ENCODE data around the gene FBP1. TPM values are rescaled to one million over a fixed set of nuclear protein-coding genes. Genes with fewer than 3 reads are reported as not detected.

Gene FBP1
- total and polyA plus RNA-seq, 2 donors (not counting 3 experiments of a cell fraction or from before 2014, with no cell fraction given), result 2.5 to 3.8 TPM

DNA sequence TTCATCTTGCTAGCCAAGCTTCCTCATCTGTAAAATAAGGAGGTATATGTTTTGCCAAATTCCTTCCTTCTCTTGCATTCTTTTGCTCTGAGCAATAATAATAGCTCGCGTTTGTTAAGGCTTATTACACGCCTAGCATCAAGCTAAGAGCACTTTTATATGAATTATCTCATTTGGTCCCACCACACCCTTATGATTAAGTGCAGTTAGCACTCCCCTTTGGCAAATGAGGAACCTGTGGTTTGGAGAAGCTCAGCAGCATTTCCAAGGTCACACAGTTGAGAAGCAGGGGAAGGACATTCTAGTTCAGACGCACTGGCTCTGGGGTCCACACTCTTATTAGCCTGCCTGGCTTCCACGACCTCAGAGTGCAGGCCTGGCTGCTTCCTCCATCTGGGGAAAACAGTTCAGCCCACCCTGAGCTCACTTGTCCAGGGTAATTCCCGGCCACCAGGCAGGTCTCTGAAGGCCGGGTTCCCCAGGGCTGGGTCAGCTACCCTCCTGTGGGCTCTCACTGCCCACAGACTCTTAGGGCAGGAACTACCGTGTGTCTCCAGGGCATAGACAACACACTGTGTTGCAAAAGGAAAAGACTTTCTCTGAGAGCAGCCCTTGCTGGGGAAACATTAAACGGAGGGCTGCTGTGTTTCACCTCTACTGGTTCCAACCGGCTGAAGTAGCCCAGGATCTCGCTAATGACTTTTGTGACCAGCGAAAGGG, 9.9 kb upstream of the FBP1 start:
- H3K36me3 ChIP-seq (ENCODE audit: control insufficient read depth in 2 of 2, extremely low read depth in 1 of 2, insufficient read depth in 2 of 2, low read length in 2 of 2), result no peaks in the 10 kb centered on the region
- POLR2A ChIA-PET, result no interaction called here
- TF ChIP-seq, protein P1, sequence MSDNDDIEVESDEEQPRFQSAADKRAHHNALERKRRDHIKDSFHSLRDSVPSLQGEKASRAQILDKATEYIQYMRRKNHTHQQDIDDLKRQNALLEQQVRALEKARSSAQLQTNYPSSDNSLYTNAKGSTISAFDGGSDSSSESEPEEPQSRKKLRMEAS (IDR thresholded peaks at IDR 0.05; ENCODE audit: insufficient read depth, insufficient read length), result no peak
- TF ChIP-seq EZH2 (IDR thresholded peaks at IDR 0.05; ENCODE audit: borderline replicate concordance, low read depth, low read length, severe bottlenecking) (no peak), FOS (IDR thresholded peaks at IDR 0.05; ENCODE audit: borderline replicate concordance, insufficient read depth, low read length) (no peak), MYC (IDR thresholded peaks at IDR 0.05; ENCODE audit: low read depth, low read length) (no peak), JUN (IDR thresholded peaks at IDR 0.05; ENCODE audit: borderline replicate concordance, insufficient read depth, insufficient read length, low read depth) (no peak), GATA2 (IDR thresholded peaks at IDR 0.05; ENCODE audit: insufficient read depth, insufficient read length, low read depth, low read length) (no peak), POLR2A (IDR thresholded peaks at IDR 0.05; ENCODE audit: low read depth, low read length) (no peak), CTCF (IDR thresholded peaks at IDR 0.05; ENCODE audit: extremely low read depth in 1 of 2, insufficient read depth in 1 of 2, low read depth in 1 of 2, low read length in 2 of 2) (no peak), POLR2AphosphoS5 (IDR thresholded peaks at IDR 0.05; ENCODE audit: insufficient read depth, low read depth, low read length) (no peak)
- no peaks in the 10 kb centered on the region for H3K9me3 ChIP-seq (replicated peaks; ENCODE audit: control insufficient read depth, insufficient read depth, low read length)
- H4K20me1 ChIP-seq (replicated peaks; ENCODE audit: control insufficient read depth, extremely low read depth, insufficient read depth, low read length), result no peaks in the 10 kb centered on the region
- no peaks in the 10 kb centered on the region for H3K4me1 ChIP-seq (ENCODE audit: control insufficient read depth, extremely low read depth, insufficient read depth, low read length)
- H2AFZ ChIP-seq (ENCODE audit: low read depth, low read length), result no peak overlapping the region
- no TSS peak for BruUV-seq (replicated peaks)
- H3K4me2 ChIP-seq (ENCODE audit: insufficient read depth, low read length), result no peak overlapping the region
- CTCF ChIA-PET, result interaction anchor here (0.9 to 1.9 kb wide), 4 partner anchors 9 to 479 kb away, joined by 6 to 8 read pairs (median 6); partner anchors contain the start of gene FBP1
- H3K27ac ChIP-seq (ENCODE audit: insufficient read depth, low read depth, low read length), result no peak overlapping the region
- H3K9ac ChIP-seq (replicated peaks; ENCODE audit: extremely low read depth, insufficient read depth, low read length), result no peak overlapping the region
- no peaks in the 10 kb centered on the region for H3K9me1 ChIP-seq (replicated peaks; ENCODE audit: control insufficient read depth, extremely low read depth, insufficient read depth, low read length)
- no peaks in the 10 kb centered on the region for H3K79me2 ChIP-seq (ENCODE audit: control insufficient read depth, insufficient read depth, low read length)
- intact Hi-C loops (cut with micrococcal nuclease), result no loop called here
- no peaks in the 10 kb centered on the region for H3K27me3 ChIP-seq (ENCODE audit: control insufficient read depth in 2 of 2, insufficient read depth in 2 of 2, low read length in 2 of 2)
- DNase-seq (ENCODE audit: low read depth, low spot score), result no peak
- FAIRE-seq, result no peak
- H3K4me3 ChIP-seq (replicated peaks in 1 of 3; ENCODE audit: insufficient read depth in 1 of 3, low read depth in 1 of 3, low read length in 3 of 3), result no peak overlapping the region
- dilution Hi-C loops (cut with MboI; ENCODE audit: extremely low pct_ligation_motif_present, low sequenced_read_pairs), result no loop called here
